HG03175 (cell line): Measurements from ENCODE around the gene GPATCH2.

Experiments used
- ATAC-seq: cut with Tn5 transposase; IDR thresholded peaks from one replicate; pipeline ENCODE4 v1.9.1; 2021; ENCODE audit warnings: mild to moderate bottlenecking, moderate library complexity; ENCODE audit not compliant: unreplicated experiment

The GPATCH2 gene

DNA sequence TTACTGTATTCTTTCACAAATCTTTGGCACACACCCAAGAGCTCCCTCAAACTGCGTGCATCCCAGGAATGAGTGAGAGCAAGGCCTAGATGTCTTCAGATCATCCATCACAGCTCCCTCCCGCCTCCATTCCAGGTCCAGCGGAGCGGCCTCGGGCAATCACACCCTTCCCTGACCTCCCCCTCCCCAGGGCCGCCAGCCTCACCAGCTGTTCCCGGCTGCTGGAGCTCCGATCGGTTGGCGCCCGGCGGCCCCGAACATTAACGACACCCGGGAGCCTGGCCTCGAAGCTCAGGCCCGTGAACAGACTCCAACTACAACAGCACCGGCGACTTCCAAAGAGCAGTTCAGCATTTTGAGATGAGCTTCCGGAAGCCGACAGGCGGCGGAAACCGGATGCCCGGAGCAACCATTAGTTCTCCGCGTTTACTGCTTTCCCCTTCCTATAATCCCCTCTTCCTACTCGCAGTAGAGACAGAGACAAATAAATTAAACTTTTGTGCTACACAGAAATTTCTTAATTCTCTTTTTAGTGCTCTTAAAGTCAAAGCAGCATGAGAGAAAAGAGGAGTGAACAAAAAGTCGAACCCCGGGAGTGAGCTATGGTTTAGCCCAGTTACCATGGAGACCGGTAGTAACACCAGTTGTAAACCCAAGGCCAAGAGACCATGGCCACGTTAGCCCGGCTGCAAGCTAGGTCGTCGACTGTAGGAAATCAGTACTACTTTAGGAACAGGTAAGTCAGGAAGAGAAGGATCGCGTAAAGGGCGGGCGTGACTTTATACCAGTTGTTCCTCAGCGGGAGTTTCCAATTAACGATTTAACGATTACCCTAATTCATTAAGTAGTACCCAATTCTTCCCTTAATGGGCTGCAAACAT, at the start of gene GPATCH2, which contains the start of gene SPATA17:
GPATCH2 (minus strand) TSS at position 380 of the 881 bp plus-strand sequence; CDS start at position 261, 119 bp downstream.
SPATA17 (plus strand) TSS at position 634 of the 881 bp plus-strand sequence; CDS start at position 669, 35 bp downstream.
- ATAC-seq, result peak; percentile 95

DNA sequence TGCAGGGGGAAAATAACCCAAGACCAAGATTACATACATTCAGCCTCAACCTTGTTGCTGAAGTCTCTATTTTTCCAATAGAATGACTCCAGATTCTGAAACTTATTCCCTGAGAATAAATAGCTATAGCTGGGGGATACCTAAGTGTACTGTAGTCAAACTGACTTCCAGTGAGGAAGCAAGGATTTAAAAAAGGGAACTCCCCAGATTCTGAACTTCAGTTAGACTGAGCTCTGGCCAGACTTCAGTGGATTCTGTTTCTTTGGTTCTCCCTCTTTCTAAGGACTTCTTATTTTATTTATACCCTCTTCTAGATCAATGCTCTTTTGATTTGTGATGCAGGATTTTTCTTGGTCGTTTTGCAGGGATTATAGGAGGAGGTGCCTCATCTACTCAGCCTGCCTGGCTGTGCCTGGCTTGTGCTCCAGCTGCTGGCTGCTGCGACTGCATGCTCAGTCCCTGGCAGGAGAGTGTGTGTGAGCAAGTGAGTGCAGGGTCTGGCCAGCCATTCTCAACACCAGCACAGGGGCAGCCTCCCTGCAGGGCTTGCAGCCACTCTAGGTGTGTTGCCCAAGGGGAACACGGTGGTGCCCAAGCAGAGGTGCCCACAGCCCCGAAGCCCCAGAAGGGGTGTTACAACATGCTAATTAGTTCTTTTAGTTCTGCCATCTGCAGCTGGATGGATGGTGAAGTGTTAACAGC, 43.3 kb upstream of the GPATCH2 start:
- no peak for ATAC-seq

DNA sequence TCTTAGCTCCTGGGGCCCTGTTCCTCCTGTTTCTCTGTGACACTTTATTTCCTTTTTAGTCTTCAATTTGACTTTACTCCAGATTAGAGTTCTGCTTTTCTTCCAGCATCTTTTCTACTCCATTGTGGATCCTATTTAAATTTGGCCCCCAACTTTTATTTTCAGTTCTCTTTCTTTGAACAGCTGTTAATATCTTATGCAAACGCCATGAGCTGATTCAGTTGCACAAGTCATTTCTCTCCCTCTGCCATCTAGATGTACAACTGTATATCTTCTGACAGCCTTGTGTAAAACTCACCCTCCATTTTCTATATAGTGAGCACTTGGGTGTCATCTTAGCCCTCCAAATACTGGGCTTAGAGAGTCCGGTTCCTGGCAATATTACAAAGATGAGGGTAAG, 42.5 kb upstream of the GPATCH2 start:
- no peak for ATAC-seq

DNA sequence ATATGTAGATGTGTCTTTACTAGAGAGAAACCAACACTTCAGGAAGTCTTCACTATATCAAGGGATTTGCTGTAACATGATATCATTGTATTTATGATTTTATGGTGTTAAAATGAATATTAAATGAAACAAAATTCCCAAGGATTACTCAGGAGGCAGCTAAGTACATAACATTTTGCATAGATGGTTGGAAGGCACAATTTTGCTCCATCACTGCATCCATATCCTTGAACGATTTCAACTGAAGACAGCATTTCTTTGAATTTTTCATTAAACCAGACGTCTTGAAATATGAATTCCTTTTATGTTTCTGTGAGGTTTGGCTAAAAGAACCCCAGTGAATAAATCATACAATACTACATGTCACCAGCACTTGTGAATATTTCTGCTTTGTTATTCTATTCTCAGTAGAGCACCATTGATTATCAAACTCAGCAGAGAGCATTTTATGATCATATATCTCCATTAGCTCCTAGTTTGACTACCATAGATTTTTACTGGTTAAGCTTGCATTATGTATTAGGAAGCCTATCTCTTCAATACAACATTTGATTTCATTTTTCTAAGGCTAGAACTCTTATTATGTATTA, 37.6 kb upstream of the GPATCH2 start:
- ATAC-seq, result no peak

DNA sequence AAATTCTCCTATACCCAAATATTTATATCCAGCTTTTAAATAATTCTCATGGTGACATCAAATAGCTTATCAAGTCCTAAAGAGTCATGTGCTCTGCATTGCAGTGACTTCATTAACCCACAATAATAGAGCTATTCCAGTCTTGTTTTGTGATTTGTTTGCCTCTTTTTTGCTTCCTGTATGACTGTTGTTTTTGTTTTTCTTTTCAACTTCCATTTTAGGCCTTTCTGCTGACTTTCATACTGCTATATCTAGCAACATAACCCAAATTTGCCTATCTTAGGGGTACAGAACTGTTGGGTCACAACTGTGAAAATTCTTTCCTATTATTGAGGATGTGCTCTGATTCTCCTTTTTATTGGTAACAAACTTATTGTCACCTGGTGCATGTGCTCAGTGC, 30.5 kb upstream of the GPATCH2 start:
- no peak for ATAC-seq

DNA sequence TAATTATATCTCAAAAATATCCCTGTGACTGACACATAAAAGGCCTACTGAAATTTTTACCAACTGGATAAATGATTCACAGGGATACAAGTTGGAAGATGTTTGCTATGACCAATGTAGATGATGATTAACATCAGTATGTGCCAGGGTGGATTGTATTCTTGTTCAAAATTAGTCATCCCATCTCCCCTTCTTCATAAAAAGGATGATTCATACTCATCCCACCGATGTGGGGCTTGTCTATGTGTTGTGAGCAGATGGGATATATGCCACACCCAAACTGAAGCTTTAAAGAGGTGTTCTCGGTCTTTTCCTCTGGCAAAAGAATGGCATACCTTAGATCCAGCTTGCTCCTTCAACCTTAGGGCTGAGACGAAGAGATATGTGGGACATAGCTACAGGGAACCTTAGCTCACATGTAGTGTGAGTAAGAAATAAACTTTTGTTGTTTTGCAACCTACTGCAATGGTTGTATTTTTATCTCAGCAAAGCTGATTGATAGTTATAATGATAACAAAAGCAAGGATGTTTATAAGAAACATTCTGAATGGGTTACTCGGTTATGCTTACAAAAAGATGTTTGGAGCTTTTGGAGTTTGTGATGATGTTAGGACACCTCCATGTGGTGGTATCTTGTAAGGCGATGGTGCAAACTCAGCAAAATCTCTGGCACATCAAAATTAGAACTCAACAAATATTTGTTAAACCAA, 29.6 kb upstream of the GPATCH2 start:
- peak; percentile 62 for ATAC-seq

DNA sequence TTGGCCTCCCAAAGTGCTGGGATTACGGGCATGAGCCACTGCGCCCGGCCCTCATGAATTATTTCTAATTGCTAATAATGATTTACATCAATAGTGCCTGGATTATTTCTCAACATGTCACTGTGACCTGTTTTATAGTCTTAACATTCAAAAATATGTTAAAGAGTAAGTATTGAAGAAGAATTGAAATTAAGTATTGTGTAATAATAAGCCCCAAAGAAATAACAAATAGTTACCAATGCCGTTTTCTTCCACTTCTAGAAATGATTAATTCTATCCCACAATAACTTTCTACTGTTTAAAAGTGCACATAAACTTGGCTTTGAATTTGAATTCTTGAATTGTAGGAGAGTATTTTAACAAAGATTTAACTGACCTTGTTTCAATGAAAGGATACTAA, 19.8 kb upstream of the GPATCH2 start:
- ATAC-seq, result no peak

DNA sequence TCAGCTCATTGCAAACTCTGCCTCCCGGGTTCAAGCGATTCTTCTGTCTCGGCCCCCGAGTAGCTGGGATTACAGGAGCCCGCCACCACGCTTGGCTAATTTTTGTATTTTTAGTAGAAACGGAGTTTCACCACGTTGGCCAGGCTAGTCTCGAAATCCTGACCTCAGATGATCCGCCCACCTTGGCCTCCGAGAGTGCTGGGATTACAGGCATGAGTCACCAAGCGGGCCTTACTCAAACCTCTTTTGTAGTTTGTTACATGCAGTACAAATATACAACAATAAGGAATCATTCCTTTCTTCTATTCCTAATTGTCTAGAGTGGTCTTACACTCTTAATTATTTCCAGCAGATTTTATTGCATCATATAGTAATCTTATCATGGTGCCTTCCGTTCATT, 16.9 kb upstream of the GPATCH2 start:
- ATAC-seq, result no peak

DNA sequence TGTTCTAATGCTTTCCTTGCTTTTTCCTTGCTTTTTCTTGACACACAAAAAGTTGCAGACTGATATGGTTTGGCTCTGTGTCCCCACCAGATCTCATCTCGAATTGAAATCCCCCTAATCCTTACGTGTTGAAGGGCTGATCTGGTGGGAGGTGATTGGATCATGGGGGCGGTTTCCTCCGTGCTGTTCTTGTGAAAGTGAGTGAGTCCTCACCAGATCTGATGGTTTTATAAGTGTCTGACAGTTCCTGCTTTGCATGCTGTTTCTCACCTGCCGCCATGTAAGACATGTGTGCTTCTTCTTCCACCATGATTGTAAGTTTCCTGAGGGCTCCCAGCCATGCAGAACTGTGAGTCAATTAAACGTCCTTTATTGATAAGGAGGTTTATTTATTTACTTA, 11.6 kb upstream of the GPATCH2 start:
- ATAC-seq, result no peak

DNA sequence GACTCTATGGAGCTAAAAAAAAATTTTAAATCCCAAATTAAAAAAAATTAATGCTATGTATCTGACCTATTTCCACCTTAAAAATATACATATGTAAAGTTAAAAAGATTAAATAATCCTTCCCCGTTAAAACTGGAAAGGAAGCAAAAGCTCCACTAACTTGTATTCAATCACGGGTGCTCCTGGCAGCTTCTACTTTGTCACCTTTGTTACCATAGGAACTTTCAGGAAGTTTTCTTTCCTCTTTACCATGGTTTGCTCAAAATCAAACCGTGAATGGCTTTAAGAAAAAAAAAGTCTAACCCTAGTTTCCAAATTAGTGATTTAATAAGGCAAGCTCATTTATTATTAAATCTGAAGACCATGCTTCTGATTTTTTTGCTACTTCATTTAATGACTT, 3.5 kb downstream of the GPATCH2 start:
- no peak for ATAC-seq

DNA sequence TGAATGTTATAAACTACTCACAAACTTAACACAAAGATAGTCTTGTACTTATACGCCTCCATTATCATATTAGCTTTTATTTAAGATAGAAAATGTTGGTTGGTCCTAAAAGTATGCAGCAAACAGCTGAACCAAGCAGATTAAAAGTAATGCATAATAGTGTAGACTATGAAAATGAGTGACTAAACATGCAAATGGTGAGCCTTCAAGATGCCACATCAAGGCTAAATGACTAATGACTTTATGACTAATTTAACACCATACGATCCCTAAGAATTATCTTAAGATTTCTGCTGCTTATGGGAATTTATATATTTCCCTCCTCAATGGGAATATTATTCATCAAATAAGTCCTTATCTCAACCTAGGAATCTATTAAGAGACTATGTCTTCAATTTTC, 4.6 kb downstream of the GPATCH2 start:
- ATAC-seq, result no peak

DNA sequence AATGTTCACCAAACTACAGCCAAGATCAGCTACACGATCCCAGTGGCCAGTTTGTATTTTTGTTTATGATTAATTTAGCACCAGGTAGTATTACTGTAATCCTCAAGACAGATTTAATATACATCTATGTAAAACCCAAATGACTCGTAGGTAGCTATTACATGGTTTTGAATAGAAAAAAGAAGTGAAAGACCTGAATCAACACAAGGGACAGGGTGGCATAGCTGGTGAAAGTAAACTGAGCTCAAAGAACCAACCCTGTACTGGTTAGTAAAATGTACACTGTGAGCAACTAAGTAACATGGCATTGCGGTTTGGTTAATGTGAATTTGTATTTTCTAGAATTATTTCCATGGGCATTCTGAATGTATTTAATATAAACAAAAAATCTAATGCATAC, 8.8 kb downstream of the GPATCH2 start:
- ATAC-seq, result no peak

DNA sequence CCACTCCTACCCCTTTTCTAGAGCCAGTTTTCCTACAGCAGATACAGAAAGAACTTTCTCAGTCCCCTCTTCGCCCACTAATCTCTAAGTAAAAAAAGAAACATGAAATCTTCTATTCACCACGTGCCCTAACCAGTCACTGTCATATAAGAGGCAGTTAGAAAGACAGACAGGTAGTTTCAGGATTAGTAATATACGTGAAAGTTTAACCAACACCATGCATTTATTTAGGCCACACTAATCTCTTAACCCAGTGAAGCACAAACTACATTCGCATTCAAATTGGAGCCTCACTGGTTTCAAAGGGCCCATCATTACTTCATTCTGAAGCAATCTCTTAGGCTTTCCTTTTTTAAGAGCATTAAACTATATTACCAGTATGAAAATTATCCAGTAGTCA, 10.1 kb downstream of the GPATCH2 start:
- ATAC-seq, result peak; percentile 100

DNA sequence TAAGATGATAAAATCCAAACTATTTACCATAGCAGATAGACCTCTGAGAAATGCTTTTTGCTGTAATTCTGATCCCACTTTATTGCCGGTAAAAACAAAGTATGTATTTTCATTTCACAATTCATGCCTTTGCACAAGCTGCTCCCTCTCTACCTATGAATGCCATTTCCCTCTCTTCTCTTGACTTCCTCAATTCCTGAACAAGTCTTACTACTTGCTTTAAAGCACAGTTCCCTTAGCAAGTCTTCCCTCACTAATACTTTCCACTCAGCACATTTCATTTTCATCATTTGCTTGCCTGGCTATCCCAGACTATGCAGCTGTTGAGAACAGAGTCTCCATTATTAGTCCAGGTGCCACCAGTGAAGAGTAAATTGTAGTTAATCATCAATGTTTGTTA, 13.8 kb downstream of the GPATCH2 start:
- no peak for ATAC-seq

DNA sequence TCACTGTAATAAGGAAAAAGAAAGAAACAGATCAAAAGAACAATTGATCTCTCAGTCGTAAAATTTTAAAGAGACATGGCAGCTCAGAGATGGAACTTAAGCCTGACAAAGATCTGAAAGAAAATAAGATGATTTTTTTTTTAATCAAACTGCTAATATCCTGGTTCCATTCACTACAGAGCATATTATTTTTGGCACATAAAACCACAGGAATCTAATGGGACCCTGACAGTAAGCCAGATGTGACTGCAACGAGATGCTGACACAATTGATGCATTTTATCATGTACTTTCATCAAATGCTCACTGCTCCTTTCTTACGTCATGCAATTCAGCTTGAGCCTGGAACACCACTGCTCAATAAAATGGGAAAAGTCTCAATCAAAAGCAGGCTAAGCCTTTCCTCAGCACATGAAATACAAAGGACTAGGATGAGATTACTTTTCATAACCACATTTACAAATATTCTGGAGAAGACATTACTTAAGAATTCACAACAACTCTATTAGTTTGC, 16.6 kb downstream of the GPATCH2 start:
- no peak for ATAC-seq

DNA sequence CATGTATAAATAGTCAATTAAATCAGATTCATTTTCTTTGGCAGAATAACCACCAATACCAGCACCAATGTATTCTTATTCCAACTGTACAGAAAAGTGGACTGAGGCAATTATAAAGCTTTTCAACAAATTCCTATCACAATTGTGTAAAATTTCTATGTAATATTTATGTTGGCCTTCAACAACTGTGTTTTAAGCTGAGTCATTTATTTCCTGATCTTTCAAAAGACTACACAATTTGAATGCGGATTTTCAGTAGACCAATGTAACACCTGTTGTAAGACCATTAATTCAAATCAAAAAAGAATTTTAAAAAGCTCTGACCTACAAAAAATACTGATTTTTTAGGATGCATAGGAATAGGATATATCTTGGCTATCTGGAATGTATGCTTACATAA, 25.5 kb downstream of the GPATCH2 start:
- no peak for ATAC-seq

DNA sequence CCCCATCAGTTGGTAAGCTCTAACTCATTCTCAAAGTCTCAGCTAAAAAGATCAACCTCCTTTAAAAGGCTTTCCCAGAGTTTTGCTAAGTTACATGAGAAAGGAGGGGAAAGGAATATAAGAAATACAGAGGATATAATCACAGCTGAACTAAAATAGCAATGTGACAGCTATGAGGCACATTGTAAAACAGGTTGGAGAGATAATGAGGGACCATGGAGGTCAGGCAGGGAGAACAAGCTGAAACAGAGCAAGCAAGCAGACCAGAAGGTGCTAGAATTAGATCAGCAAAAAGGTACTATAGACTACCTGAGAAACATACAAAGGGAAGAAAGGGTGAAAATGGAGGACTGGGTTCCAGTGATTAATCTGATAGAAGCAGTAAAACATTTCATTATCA, 28.5 kb downstream of the GPATCH2 start:
- ATAC-seq, result no peak

DNA sequence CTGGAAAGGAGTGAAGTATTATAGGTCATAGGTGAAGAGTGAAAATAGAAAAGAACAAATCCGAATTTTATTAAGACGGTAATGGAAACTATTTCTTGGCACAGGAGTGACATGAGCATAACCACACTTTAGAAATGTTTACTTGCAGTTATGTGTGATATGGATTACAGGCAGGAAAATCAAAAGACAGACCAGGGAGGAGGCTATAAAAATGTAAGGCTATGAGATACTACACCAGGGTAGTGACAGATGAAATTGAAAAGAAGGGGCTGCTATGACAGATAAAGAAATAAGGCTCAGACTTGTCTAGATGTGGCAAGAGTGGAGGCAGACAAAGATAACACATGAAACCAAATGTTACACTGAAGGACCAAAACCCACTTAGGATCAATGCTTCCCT, 31.7 kb downstream of the GPATCH2 start:
- ATAC-seq, result no peak

DNA sequence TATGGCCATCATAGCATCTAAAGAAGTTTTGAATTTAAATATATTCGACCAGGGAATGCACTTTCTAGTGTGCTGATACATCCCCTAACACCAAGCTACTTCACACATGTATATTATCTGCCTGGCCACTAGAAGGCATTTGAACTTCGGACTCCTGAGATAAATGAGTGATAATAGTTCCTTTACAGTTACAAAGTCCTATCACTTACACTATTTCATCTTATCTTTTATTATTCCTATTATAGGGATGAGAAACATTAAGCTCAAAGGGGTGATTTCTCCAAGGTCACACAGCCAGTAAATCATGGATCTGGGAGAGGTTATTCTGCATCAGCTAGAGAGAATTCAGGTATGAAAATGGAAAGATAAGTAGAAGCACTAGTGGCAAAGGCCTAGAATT, 40.3 kb downstream of the GPATCH2 start:
- no peak for ATAC-seq

DNA sequence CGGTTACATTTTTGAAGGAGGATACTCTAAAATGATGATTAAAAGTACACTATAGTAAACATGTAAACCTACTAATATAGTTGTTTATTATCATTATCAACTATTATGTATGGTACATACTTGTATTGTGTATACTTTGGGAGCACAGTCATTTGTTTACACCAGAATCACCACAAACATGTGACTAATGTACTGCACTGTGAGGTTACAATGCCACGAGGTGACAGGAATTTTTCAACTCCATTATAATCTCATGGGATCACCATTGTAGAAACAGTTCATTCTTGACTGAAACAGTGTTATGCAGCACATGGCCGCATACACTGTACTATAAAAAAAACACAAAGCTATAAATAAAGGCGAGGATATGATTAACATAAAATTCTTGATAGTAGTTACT, 44.3 kb downstream of the GPATCH2 start:
- no peak for ATAC-seq

DNA sequence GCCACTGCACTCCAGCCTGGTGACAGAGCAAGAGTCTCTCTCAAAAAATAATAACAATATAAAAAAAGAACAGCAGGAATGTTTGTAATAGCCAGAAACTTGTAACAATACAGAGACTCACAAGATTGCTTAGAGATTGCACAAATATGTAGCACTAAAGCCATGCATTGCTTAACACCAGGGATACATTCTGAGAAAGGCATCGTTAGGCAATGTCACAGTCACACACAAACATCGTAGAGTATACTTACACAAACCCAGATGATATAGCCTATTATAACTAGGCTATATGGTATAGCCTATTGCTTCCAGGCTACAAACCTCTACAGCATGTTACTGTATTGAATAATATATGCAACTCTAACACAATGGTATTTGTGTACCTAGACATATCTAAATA, 45.3 kb downstream of the GPATCH2 start:
- ATAC-seq, result no peak
